Measurements from ENCODE around the gene MAMDC2.

The MAMDC2 gene

DNA sequence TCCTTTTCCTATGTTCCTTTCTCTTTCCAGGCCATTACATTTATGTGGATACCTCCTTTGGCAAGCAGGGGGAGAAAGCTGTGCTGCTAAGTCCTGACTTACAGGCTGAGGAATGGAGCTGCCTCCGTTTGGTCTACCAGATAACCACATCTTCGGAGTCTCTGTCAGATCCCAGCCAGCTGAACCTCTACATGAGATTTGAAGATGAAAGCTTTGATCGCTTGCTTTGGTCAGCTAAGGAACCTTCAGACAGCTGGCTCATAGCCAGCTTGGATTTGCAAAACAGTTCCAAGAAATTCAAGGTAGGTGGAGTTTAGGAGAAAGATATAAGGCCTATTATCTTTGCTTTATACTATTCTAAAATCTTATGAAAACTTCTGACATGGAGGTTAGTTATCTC lies 64.5 kb downstream of the MAMDC2 start:
- DNase-seq (ENCODE audit: low read depth in 2 of 2): no peak

DNA sequence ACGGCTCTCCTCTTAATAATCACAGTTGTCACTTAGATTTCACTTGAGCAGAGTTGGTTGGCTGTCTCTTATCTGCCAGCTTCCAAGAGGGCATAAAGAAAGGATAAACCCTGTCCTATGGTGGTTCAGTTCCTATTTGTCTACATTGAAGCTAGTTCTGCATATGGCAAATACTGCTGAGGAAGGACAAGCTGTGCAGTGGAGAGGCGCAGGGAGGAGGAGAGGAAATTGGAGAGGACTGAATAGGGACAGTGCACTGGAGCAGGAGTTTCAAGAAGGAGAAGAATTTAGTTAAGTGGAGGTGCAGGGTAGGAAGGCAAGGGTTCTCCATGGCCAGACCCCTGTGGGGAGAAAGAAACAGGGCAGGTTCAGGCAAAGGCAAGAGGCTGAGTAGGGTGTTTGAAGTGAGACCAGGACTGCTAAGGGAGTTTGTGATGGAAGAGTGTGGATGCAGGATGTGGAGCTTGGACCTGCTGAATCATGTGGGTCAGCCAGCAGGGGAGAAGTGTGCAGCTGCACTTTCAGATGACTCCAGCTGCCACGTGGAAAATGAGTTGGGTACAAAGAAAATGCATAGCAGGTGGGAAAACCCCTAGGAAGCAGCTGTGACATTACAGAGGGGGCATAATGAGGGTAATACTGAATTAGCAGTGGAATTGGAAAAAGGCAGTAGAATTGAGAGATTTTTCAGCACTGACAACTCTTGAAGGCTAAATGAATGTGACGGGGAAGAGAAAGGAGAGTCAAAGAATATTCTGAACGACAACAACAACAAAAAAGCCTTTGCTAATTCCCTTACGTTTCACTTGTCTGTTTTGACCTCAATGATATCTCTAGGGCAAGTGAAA lies 66.8 kb downstream of the MAMDC2 start:
- DNase-seq (ENCODE audit: low read depth in 2 of 2): no peak

DNA sequence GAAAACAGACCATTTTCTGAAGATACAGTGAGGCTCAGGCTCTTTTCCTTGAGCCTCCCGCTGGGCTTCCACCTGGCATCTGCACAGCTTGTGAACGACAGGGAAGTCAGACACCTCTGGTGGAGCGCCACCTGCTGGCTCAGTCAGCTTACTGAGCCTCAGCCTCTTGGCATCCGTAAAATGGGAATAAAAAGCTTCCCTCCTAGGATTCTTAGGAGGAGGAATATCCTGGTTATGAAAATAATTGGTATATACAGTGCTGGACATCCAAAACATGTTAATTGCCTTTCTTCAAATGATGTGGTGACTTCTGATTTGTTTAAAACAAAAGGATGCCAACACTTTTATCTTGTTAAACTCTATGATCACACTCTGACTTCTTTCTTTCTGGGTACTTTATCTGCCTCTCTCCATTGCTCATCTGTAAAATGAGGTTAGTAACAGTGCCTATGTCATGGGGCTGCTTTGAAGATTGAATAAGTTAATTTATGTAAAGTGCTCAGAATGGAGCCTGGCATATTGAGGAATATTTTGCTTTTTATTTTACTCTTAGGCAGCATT lies 67.5 kb downstream of the MAMDC2 start:
- DNase-seq (ENCODE audit: low read depth in 2 of 2): no peak

DNA sequence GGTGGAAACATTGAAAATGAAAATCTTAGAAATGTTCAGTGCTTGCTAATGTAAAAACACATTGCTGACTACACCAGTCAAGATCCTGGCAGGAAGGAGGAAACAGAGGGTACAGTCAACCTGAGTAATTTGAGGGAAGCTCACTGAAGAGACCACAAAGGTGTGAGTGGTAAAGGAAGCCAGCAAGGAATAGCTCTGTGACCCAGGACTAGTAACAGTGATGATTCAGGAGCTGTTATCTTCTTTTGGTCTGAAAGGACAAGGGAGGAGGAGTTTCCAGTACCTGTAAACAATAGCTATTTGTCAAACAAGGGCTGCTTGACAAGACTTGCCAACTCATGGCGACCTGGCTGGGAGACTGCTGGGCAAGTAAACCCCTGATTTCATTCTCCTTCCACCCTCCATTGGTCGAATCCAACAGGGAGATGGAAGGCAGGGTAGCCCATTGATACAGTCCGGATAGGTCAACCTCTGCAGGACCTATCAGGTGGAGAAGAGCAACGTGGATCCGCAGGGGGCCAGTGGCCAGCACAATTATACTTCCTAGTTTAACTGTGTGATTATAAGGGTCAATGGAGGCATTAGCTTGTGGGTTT lies 68.1 kb downstream of the MAMDC2 start:
- no peak for DNase-seq (ENCODE audit: low read depth in 2 of 2)

DNA sequence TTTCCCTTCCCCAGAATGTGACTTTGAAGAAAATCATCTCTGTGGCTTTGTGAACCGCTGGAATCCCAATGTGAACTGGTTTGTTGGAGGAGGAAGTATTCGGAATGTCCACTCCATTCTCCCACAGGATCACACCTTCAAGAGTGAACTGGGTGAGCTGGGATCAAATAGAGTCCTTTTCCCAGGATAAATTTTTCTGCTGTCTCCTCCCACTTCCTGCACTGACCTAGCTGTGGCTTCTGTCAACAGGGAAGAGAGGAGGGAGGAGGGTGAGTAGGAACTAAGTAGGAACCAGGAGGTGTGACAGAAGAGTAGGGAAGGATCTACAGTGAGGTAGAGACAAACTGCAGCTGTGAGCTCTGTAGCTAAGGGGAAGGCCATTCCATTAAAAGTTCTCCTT lies 69.3 kb downstream of the MAMDC2 start:
- no peak for DNase-seq (ENCODE audit: low read depth in 2 of 2)

DNA sequence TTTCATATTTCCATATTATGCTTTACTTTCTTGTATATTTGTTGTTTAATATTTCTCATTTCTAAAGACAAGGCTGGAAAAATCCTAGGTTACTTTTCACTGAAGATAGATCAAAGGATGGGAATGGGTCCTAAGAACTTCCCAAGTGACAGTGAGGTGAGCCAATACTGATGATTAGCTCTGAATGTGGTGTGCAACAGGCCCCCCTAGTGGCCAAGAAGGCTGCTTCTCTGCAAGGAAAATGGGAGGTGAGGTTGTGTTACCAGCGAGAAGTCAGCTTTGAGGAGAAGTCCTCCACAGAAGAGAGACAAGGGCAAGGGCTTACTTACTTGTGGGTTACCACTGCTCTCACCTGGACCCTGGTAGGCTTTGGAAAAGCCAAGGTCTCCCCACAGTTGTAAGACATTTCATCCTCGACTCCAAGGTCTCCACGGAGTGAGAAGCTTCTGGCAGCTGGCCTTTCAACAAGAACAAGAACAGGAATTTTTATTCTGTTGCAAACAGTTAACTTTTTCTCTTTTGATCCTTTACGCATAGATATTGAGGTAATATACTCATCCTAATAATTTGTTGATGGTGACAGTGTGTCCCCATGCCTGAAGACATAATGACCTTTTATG lies 69.9 kb downstream of the MAMDC2 start:
- no peak for DNase-seq (ENCODE audit: low read depth in 2 of 2)

DNA sequence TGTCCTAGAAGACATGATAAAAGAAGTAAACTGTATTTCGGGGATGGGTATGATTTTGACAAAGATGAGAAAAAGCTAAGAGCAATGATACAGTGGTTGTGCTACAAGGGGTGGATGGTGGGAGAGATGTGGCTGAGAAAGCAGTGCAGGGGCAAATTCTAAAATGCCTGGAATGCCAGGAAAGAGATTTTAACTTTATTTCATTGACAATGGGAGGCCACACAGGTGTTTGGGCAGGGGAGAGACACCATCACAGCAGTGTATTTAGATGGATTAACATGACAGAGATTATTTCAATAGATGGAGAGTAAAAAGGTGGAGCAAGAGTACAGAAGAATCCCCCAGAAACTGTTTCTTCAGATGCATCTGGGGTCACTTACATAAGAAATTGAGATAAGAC lies 71.2 kb downstream of the MAMDC2 start:
- no peak for DNase-seq (ENCODE audit: low read depth in 2 of 2)

DNA sequence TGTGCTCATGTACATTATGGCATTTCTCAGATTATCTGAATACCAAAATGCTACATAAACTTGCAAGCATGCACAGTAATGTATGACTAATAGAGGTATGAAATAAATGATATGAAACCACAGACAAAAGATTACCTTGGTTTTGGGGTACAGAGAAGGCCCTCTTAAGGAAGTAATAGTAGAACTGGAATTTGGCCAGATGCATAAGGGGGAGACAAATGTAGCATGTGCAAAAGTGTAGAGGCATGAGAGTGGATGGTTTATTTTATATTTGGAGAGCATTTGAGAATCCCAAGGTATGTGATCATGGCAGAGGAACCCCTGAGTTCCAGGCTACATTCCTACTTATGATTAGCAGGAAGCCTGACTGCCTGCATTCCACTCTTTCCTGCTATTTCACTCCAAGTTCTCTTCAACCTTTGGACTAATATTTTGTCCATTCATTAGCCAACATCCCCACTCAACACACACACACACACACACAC lies 74.2 kb downstream of the MAMDC2 start:
- peak; percentile 57 to 61 for DNase-seq (ENCODE audit: low read depth in 2 of 2)

DNA sequence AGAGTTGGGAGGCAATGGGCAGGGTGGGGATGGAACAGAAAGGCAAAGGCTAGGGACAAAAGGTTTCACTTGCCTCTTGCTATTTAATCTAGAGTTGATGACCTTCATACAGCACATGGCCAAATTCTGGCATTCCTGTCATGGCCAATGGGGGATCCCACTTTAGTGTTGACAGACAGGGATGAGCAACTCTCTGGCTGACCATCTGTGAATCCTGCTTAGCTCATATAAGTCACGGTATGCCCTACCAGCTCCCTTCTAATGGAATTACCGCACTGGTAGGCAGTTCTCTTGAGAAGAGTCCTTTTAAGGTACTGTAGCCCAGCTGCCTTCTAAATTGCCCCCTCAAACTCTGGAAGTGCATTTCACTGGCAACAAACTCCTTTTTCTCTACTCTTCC lies 76.1 kb downstream of the MAMDC2 start:
- no peak for DNase-seq (ENCODE audit: low read depth in 2 of 2)

DNA sequence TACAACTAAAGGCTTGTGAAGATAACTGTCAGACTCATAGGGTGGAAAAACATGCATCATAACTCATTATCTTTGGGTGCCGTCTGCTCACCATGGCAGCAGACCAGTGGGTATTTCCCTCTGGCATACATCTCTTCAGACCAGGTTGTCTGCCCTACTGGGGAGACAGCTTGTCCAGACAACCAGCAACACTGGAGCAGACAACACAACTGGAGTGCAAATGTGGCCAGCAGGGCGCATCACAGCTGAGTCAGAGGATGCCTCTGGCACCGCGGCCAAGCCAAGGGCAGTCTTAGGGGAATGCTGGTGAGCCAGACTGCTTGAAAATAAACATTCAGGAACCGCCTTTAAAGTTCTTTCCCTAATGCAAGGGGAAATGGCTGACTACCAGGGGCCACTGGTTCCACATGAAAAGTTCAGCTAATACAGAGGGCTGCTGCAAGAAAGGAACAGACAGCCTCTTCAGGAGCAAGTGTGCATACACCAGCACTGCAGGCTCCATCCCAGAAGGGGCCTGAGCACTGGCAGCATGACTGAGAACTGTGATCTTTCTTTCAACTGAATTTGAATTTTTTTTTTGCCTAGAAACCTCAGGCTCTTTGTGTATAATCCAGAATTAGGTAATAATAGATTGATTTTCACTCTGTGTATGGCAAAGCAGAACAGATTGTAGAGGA lies 77.3 kb downstream of the MAMDC2 start:
- peak; percentile 58 to 71 for DNase-seq (ENCODE audit: low read depth in 2 of 2)

DNA sequence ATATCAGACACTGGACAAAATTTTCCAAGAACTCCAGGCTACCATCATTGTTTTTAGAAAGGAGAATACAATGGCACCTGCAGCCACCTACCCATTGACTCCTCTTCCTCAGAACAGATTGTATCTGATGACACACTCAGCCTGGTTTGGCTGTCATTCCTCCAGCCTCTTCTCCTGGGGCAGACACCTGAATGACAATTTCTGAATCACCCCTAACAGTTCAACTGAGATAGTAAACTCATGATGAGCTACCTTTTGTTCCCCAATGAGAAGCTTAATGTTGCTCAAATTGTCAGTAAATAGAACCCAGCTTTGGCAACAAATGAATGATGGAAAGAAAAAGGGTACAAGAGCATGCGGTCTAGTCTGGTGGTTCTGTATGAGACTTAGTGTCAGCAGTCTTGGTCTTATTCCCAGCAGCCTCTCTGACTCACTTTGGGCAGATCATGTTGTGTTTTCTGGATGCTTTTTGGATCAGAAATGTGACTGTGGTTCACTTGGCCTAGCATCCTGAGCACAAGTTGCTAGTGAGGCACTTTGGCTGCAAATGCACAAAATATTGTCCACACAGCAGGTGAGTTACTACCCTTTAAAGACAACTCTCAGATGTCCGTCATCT lies 78.3 kb downstream of the MAMDC2 start:
- no peak for DNase-seq (ENCODE audit: low read depth in 2 of 2)

DNA sequence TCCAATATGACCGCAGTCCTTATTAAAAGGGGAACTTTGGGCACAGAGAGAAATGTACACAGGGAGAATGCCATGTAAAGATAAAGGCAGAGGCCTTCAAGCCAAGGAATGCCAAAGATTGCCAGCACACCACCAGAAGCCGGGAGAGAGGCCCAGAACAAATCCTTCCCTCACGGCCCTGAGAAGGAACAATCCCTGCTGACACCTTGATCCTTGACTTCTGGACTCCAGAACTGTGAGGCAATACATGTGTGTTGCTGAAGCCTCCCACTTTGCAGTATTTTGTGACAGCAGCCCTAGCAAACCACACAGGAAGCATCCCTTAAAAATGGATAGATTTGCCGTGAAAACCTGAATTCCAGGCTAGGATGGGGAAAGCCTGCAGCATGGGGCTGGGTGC lies 80.0 kb downstream of the MAMDC2 start:
- no peak for DNase-seq (ENCODE audit: low read depth in 2 of 2)

DNA sequence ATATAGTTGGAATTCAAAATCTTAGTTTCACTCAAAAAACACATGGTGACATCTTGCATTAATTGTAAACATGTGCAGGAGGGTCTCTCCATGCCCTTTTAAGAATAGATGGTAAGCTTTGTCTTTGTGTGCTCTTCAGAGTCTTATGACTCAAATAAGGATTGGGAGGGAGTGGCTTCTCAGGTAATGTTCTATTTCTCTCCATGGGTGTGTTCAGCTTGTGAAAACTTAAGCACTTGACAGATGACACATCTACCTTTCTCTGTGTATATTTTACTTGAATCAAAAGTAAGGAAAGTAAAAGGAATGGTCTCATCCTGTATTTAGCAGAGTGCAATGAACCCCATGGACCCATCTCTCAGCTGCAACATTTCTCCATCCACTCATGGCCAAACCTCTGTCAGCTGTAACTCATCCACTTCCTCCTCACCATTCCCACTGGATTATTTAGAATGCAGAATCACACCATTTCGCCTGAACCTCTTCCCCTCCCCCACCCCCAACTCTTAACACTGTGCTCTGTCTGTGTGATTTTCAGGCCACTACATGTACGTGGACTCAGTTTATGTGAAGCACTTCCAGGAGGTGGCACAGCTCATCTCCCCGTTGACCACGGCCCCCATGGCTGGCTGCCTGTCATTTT lies 82.1 kb downstream of the MAMDC2 start:
- no peak for DNase-seq (ENCODE audit: low read depth in 2 of 2)

DNA sequence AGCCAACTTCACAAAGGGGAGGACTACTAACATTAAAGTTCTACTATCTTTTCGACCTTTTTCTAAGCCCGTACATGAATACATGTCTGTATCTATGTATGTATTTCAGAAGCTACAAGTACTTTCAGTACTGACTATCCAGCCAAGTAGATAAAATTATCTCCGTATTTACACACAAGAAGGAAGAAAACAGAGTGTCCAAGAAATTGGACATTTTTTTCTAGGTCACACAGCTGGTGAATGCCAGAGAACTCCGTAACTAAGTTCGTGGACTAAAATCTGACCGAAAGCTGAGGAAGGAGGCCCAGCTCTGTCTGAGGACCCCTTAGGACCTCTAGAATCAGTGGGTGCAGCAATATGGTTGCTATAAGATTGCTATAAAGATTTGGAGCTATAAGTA lies 83.4 kb downstream of the MAMDC2 start:
- DNase-seq (ENCODE audit: low read depth in 2 of 2): no peak

DNA sequence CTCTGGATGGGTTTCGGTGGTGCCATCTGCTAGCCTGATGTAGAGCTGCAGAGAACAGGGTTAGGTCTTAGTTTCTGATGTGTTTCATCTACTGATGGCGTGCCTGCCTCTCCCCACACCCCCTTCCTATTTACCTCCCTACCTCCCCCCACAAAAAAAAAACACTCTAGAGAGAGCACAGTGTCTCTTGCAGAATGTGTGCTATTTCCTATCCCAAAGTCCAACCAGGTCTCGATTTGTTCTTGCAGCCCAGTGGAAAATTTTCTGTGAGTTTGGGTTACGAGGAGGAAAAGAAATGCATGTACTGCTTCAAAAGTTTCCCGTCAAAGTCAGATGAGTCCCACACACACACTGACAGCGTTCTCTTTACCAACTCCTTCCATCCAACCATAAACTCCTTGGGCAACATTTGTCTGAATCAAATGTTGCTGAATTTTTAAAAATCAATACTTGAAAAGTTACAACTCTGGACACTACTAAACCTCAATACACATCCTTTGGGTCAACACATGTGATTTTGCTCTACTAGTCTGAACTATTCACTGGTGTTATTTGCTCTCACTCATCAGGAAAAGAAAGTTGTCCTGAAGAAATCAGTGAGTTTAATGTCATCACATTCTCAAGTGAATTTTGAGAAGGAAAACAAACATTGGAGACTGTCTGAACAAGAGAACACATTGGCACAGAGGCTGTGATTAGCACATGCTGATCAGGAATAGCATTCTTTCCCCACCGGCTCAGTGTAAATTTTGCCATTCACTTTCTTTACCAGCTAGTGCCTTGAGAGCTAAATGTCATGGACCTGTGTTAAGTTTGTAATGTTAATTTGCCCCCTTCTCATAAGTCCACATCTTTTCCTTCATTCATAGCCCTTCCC lies 84.1 kb downstream of the MAMDC2 start:
- DNase-seq (ENCODE audit: low read depth in 2 of 2): no peak

DNA sequence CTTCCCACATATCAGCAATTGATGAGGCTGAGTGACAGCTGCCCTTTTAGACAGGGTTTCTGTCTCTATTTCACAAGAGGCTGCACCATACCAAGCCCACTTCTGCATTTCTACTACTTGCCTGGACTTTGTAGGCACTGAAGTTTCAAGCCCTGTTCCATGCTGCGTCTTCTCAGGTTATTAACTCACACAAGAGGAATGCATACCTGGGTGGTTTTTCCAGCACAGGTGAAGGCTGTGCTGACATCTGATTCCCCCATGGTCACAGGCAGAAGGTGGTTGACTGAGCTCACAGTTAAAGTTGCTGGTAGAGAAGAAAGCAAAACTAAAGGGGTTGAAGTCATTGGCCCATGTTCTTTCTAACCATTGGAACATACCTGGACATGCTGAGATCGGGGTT lies 86.6 kb downstream of the MAMDC2 start:
- no peak for DNase-seq (ENCODE audit: low read depth in 2 of 2)

DNA sequence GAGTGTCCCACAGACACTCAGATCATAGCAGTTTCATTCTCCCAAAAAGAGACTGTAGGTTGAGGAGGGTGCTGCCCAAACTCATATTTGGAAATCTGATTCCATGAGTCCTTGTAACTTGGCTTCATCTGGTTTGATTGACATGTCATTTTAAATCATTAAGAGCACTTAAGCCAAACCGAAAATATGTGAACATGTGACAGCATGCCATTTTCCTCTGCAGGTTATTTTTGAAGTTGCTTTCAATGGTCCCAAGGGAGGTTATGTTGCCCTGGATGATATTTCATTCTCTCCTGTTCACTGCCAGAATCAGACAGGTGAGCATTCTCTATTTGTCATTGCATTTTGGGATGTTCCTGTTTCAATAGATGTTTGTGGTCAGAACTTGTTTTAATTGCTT lies 87.6 kb downstream of the MAMDC2 start:
- DNase-seq (ENCODE audit: low read depth in 2 of 2): no peak

DNA sequence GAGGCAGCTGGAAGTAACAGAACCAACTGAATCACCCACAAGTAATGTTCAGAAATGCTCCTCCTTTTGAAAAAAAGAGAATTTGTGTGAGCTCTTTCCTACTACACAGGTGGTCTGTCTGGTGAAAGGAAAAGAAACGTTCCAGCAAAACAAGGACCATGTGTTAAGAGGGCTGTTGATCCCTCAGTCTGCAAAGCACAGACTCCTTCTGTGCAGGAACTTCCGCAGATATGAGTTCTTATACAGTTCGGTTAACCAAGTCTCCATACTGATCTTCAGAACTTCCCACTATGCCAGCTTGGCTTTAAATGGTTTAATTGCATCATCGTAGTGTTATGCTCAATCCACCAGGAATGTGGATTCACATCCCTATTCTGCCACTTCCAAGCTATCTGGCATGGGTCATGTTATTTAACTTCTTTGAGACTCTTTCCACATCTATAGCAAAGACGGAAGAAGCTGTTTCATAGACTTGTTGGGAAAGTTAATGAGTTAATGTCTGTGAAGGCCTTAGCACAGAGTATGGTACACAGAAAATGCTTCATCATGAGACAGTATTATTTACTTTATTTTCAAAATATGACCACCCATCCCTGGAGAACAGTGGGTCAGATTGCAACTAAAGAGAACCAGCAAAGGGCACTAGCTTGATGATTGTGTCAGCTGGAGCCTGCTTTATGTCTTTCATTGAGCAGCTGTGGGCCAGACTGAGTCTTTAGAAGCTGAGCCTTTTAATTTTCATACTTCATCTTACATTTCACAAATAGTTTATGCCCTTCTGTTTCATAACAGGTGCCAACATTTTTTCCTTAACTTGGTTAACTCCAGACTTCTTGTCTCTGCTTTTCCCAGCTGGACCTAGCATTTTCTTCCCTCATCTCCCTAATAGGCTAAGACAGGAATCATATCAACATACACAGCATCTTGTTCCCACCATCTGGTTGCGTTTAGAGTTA lies 89.9 kb downstream of the MAMDC2 start:
- no peak for DNase-seq (ENCODE audit: low read depth in 2 of 2)

DNA sequence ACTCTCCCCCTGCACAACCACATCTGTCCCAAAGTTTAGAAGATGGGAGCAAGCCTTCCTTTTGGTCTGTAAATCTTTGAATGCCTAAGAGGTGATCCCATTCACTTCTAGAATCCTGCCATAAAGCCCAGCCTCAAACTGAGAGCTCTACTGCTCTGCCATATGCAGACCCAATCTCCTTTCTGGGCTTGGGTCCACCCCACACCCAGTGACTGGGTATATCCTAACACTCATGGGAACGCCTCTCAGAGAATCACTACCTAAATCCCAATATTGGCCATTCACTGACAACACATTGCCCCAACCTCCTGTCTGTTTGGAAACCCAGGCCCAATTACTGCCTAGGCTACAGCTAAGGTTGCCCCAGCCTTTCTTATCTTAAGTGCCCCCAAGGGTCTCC lies 90.7 kb downstream of the MAMDC2 start:
- no peak for DNase-seq (ENCODE audit: low read depth in 2 of 2)
